ENCODE measurements around the gene RXRA.

The RXRA gene

GRCh38 chr9:134337469-134337868 is 11.2 kb downstream of the RXRA start:
- H3K18ac ChIP-seq (ENCODE audit: low read length), result no peak overlapping the region
- DNase-seq, result no peak
- no peak overlapping the region for H3K4me2 ChIP-seq (ENCODE audit: low read length)
- peaks cover 0 to 2% of the 10 kb centered on the region in 2 experiments for H3K36me3 ChIP-seq (ENCODE audit: control insufficient read depth in 1 of 2, insufficient read depth in 2 of 2, low read length in 2 of 2)
- peaks cover 31% of the 10 kb centered on the region for H3K79me2 ChIP-seq (ENCODE audit: control insufficient read depth, insufficient read depth, low read length, poor library complexity)
- peaks cover 8 to 11% of the 10 kb centered on the region in 2 experiments for H3K4me1 ChIP-seq (ENCODE audit: control insufficient read depth in 1 of 2, insufficient read depth in 2 of 2, low read length in 2 of 2)
- WGBS (ENCODE audit: extremely low coverage, insufficient coverage, insufficient read length), result no CpG with 5 or more reads among the region's 13 CpGs
- no peak overlapping the region for H3K14ac ChIP-seq (ENCODE audit: low read length)
- no peak overlapping the region for H2AFZ ChIP-seq (ENCODE audit: insufficient read depth, low read length, poor library complexity)
- H3K4me3 ChIP-seq (ENCODE audit: low read depth, low read length), result no peak overlapping the region
- no peak overlapping the region for H2BK12ac ChIP-seq (ENCODE audit: low read length)
- H3K27me3 ChIP-seq (ENCODE audit: insufficient read depth, low read length), result no peaks in the 10 kb centered on the region
- no peak overlapping the region for H4K12ac ChIP-seq (ENCODE audit: low read depth, low read length)
- no peak overlapping the region for H3K27ac ChIP-seq (ENCODE audit: low read depth, low read length)
- H4K91ac ChIP-seq (ENCODE audit: low read depth, low read length), result no peak overlapping the region
- H2BK5ac ChIP-seq (ENCODE audit: low read depth, low read length, poor library complexity), result no peak overlapping the region
- no peak overlapping the region for H2AK5ac ChIP-seq (ENCODE audit: low read length)
- no peak overlapping the region for H3K9ac ChIP-seq (ENCODE audit: low read length)
- H3K9me3 ChIP-seq (ENCODE audit: insufficient read depth, low read depth, low read length), result no peaks in the 10 kb centered on the region
- H3K79me1 ChIP-seq (ENCODE audit: low read length), result no peaks in the 10 kb centered on the region
- no peak overlapping the region for H3K23ac ChIP-seq (ENCODE audit: low read length)
- no peak overlapping the region for H3K4ac ChIP-seq (ENCODE audit: low read depth, low read length)
- H2BK120ac ChIP-seq (ENCODE audit: insufficient read depth, low read length, poor library complexity), result no peak overlapping the region
- no peak overlapping the region for H4K8ac ChIP-seq (ENCODE audit: low read depth, low read length)

- Histone ChIP-seq H3K27me3 (ENCODE audit: insufficient read depth, low read length) (no peaks in the 10 kb centered on the region), H4K12ac (ENCODE audit: low read depth, low read length) (no peak overlapping the region), H3K79me2 (ENCODE audit: control insufficient read depth, insufficient read depth, low read length, poor library complexity) (peaks cover 32% of the 10 kb centered on the region), H4K91ac (ENCODE audit: low read depth, low read length) (no peak overlapping the region), H3K9ac (ENCODE audit: low read length) (no peak overlapping the region), H2BK120ac (ENCODE audit: insufficient read depth, low read length, poor library complexity) (no peak overlapping the region), H3K18ac (ENCODE audit: low read length) (no peak overlapping the region), H2BK12ac (ENCODE audit: low read length) (no peak overlapping the region), H3K36me3 (ENCODE audit: control insufficient read depth in 1 of 2, insufficient read depth in 2 of 2, low read length in 2 of 2) (peaks cover 0 to 2% of the 10 kb centered on the region in 2 experiments), H3K79me1 (ENCODE audit: low read length) (no peaks in the 10 kb centered on the region), H3K9me3 (ENCODE audit: insufficient read depth, low read depth, low read length) (no peaks in the 10 kb centered on the region), H3K23ac (ENCODE audit: low read length) (no peak overlapping the region), H2AFZ (ENCODE audit: insufficient read depth, low read length, poor library complexity) (peak overlapping the region; percentile 17), H3K4me3 (ENCODE audit: low read depth, low read length) (no peak overlapping the region), H2BK5ac (ENCODE audit: low read depth, low read length, poor library complexity) (no peak overlapping the region), H3K4me1 (ENCODE audit: control insufficient read depth in 1 of 2, insufficient read depth in 2 of 2, low read length in 2 of 2) (peaks cover 8 to 11% of the 10 kb centered on the region in 2 experiments), H3K14ac (ENCODE audit: low read length) (no peak overlapping the region), H3K4ac (ENCODE audit: low read depth, low read length) (peak overlapping the region; percentile 53), H3K4me2 (ENCODE audit: low read length) (no peak overlapping the region), H3K27ac (ENCODE audit: low read depth, low read length) (no peak overlapping the region), H2AK5ac (ENCODE audit: low read length) (no peak overlapping the region), H4K8ac (ENCODE audit: low read depth, low read length) (no peak overlapping the region)
- no CpG with 5 or more reads among the region's 27 CpGs for WGBS (ENCODE audit: extremely low coverage, insufficient coverage, insufficient read length)
- DNase-seq, result no peak
Measured at GRCh38 chr9:134338394-134339182, 12.3 kb downstream of the RXRA start.

GRCh38 chr9:134339183-134339806 is 13.0 kb downstream of the RXRA start:
- H3K23ac ChIP-seq (ENCODE audit: low read length), result peak overlapping the region; percentile 18
- no peak overlapping the region for H2AFZ ChIP-seq (ENCODE audit: insufficient read depth, low read length, poor library complexity)
- no peak for DNase-seq
- H3K18ac ChIP-seq (ENCODE audit: low read length), result no peak overlapping the region
- no peak overlapping the region for H2BK5ac ChIP-seq (ENCODE audit: low read depth, low read length, poor library complexity)
- H3K4ac ChIP-seq (ENCODE audit: low read depth, low read length), result peak overlapping the region; percentile 5
- H2AK5ac ChIP-seq (ENCODE audit: low read length), result no peak overlapping the region
- H3K79me2 ChIP-seq (ENCODE audit: control insufficient read depth, insufficient read depth, low read length, poor library complexity), result peaks cover 32% of the 10 kb centered on the region
- H3K9me3 ChIP-seq (ENCODE audit: insufficient read depth, low read depth, low read length), result no peaks in the 10 kb centered on the region
- no peaks in the 10 kb centered on the region for H3K79me1 ChIP-seq (ENCODE audit: low read length)
- H2BK120ac ChIP-seq (ENCODE audit: insufficient read depth, low read length, poor library complexity), result no peak overlapping the region
- no peak overlapping the region for H3K27ac ChIP-seq (ENCODE audit: low read depth, low read length)
- no peak overlapping the region for H4K12ac ChIP-seq (ENCODE audit: low read depth, low read length)
- H3K4me3 ChIP-seq (ENCODE audit: low read depth, low read length), result peak overlapping the region; percentile 14
- peaks cover 8 to 10% of the 10 kb centered on the region in 2 experiments for H3K4me1 ChIP-seq (ENCODE audit: control insufficient read depth in 1 of 2, insufficient read depth in 2 of 2, low read length in 2 of 2)
- WGBS (ENCODE audit: extremely low coverage, insufficient coverage, insufficient read length), result no CpG with 5 or more reads among the region's 17 CpGs
- no peak overlapping the region for H3K4me2 ChIP-seq (ENCODE audit: low read length)
- H4K91ac ChIP-seq (ENCODE audit: low read depth, low read length), result no peak overlapping the region
- no peak overlapping the region for H3K14ac ChIP-seq (ENCODE audit: low read length)
- no peak overlapping the region for H3K9ac ChIP-seq (ENCODE audit: low read length)
- no peaks in the 10 kb centered on the region for H3K27me3 ChIP-seq (ENCODE audit: insufficient read depth, low read length)
- no peak overlapping the region for H2BK12ac ChIP-seq (ENCODE audit: low read length)
- H3K36me3 ChIP-seq (ENCODE audit: control insufficient read depth in 1 of 2, insufficient read depth in 2 of 2, low read length in 2 of 2), result peaks cover 0 to 2% of the 10 kb centered on the region in 2 experiments
- H4K8ac ChIP-seq (ENCODE audit: low read depth, low read length), result no peak overlapping the region

- Histone ChIP-seq H3K4me1 (ENCODE audit: control insufficient read depth in 1 of 2, insufficient read depth in 2 of 2, low read length in 2 of 2) (peaks cover 3 to 5% of the 10 kb centered on the region in 2 experiments), H3K27me3 (ENCODE audit: insufficient read depth, low read length) (no peaks in the 10 kb centered on the region), H3K23ac (ENCODE audit: low read length) (no peak overlapping the region)
Measured at GRCh38 chr9:134340475-134341160, 14.4 kb downstream of the RXRA start.

More at GRCh38 chr9:134340475-134341160, 14.4 kb downstream of the RXRA start:
- peak; percentile 68 to 77 for DNase-seq
- H3K4ac ChIP-seq (ENCODE audit: low read depth, low read length), result peak overlapping the region; percentile 21
- peaks cover 0 to 2% of the 10 kb centered on the region in 2 experiments for H3K36me3 ChIP-seq (ENCODE audit: control insufficient read depth in 1 of 2, insufficient read depth in 2 of 2, low read length in 2 of 2)
- H3K4me2 ChIP-seq (ENCODE audit: low read length), result no peak overlapping the region
- no peak overlapping the region for H3K18ac ChIP-seq (ENCODE audit: low read length)
- no peak overlapping the region for H2BK5ac ChIP-seq (ENCODE audit: low read depth, low read length, poor library complexity)
- H3K9me3 ChIP-seq (ENCODE audit: insufficient read depth, low read depth, low read length), result no peaks in the 10 kb centered on the region
- no CpG with 5 or more reads among the region's 28 CpGs for WGBS (ENCODE audit: extremely low coverage, insufficient coverage, insufficient read length)
- H2BK12ac ChIP-seq (ENCODE audit: low read length), result no peak overlapping the region
- H2AK5ac ChIP-seq (ENCODE audit: low read length), result no peak overlapping the region
- no peak overlapping the region for H3K14ac ChIP-seq (ENCODE audit: low read length)
- H4K91ac ChIP-seq (ENCODE audit: low read depth, low read length), result no peak overlapping the region
- H2BK120ac ChIP-seq (ENCODE audit: insufficient read depth, low read length, poor library complexity), result no peak overlapping the region
- no peak overlapping the region for H3K27ac ChIP-seq (ENCODE audit: low read depth, low read length)
- no peak overlapping the region for H3K9ac ChIP-seq (ENCODE audit: low read length)
- H3K79me1 ChIP-seq (ENCODE audit: low read length), result no peaks in the 10 kb centered on the region
- no peak overlapping the region for H3K4me3 ChIP-seq (ENCODE audit: low read depth, low read length)
- no peak overlapping the region for H4K8ac ChIP-seq (ENCODE audit: low read depth, low read length)
- H3K79me2 ChIP-seq (ENCODE audit: control insufficient read depth, insufficient read depth, low read length, poor library complexity), result peaks cover 33% of the 10 kb centered on the region
- no peak overlapping the region for H2AFZ ChIP-seq (ENCODE audit: insufficient read depth, low read length, poor library complexity)
- H4K12ac ChIP-seq (ENCODE audit: low read depth, low read length), result no peak overlapping the region

All from trophoblast cell (in vitro differentiated cells and primary cell).